Dendritic cell treated with granulocyte-macrophage colony-stimulating factor and Interleukin-4, amounts not matched to agents 40 ng/mL and 50 ng/mL, for 4 days (primary cell): ENCODE results near the gene SOAT1.

Experiments
- H3K27ac Mint-ChIP-seq: one replicate; pipeline ENCODE4 v1.8.0; 2022; ENCODE audit warnings: mild to moderate bottlenecking, mixed read lengths
- H3K27me3 Mint-ChIP-seq: one replicate; pipeline ENCODE4 v1.8.0; 2022; ENCODE audit warnings: mild to moderate bottlenecking, mixed read lengths
- H3K36me3 Mint-ChIP-seq: one replicate; pipeline ENCODE4 v1.8.0; 2022; ENCODE audit warnings: low read depth, mixed read lengths
- H3K4me1 Mint-ChIP-seq: one replicate; pipeline ENCODE4 v1.8.0; 2022; ENCODE audit warnings: low read depth, mixed read lengths
- H3K4me3 Mint-ChIP-seq: one replicate; pipeline ENCODE4 v1.8.0; 2022; ENCODE audit warnings: mild to moderate bottlenecking, moderate library complexity, mixed read lengths
- H3K9me3 Mint-ChIP-seq: one replicate; pipeline ENCODE4 v1.8.0; 2022; ENCODE audit warnings: mixed read lengths
- intact Hi-C: fragments of 100-400 bp; cut with micrococcal nuclease; formaldehyde crosslinking; loops from one replicate; pipeline ENCODE4 v1.15.0; 2022

Gene SOAT1

DNA sequence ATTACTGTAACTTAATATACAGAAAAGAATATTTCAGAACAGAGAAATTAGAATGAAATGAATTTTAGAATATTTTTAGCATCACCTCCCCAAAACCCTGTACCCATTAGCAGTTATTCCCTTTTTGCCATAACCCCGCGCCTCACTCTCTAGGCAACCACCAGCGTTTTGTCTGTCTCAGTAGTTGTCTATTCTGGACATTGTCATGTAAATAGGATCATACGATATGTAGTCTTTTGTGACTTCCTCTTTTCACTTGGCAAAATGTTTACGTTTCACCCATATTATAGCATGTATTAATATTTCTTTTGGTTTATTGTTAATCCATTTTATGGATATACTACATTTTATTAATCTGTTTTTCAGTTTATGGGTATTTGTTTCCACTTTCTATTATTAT, 24.9 kb downstream of the SOAT1 start:
- intact Hi-C loops: no loop called here
- peak overlapping the region; percentile 41 for H3K27ac Mint-ChIP-seq
- H3K36me3 Mint-ChIP-seq: peaks cover 92% of the 10 kb centered on the region
- H3K27me3 Mint-ChIP-seq: no peaks in the 10 kb centered on the region
- H3K4me1 Mint-ChIP-seq: peaks cover 51% of the 10 kb centered on the region
- H3K9me3 Mint-ChIP-seq: no peaks in the 10 kb centered on the region
- H3K4me3 Mint-ChIP-seq: no peak overlapping the region

DNA sequence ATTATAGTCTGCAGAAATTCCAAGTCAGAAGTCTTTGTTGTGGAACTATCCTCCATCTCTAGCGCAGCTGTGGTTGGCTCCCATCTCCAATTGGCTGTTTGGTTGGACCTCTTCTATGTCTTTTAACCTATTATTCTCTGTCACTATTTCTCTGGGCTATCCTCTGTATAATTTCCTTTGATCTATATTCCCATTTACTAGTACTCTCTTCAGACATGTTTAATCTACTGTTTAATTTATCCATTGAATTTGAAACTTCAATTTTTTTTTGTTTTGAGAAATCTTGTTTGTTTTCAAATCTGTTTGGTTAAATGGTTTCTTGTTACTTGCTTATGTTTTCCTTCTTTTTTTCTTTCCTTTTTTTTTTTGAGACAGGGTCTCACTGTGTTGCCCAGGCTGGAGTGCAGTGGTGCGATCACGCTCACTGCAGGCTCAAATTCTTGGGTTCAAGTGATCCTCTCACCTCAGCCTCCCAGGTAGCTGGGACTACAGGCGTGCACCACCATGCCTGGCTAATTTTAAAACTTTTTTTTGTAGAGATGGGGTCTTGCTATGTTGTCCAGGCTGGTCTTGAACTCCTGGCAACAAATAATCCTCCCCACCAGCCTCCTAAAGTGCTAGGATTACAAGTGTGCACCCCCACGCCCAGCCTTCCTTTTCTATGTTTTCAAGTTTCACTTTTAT, 28.1 kb downstream of the SOAT1 start:
- Mint-ChIP-seq H3K4me1 (peaks cover 56% of the 10 kb centered on the region), H3K4me3 (no peak overlapping the region), H3K36me3 (peaks cover 93% of the 10 kb centered on the region), H3K27me3 (no peaks in the 10 kb centered on the region), H3K27ac (peak overlapping the region; percentile 67), H3K9me3 (no peaks in the 10 kb centered on the region)
- intact Hi-C loops: no loop called here

DNA sequence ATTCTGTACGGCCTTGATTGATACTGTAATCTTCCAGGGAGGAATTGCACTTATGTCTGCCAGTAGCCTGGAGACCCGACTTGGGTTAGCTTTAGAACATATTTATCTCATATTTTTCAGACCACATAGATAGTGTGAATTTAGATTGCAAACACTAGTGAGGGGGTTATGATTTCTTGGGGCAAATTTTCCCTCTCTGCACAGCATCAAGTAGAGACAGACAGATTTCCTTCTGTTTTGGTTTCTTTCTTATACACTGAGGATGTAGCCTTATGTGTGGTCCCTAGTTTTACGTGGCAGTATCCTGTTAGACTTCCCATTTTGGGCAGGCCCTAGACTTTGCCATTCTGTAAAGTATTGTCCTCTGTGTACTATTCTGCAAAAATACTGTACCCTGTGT, 29.0 kb downstream of the SOAT1 start:
- H3K9me3 Mint-ChIP-seq: no peaks in the 10 kb centered on the region
- peaks cover 65% of the 10 kb centered on the region for H3K4me1 Mint-ChIP-seq
- intact Hi-C loops: no loop called here

GRCh38 chr1:179323436-179323835, 29.8 kb downstream of the SOAT1 start:
- Mint-ChIP-seq H3K27ac (no peak overlapping the region), H3K36me3 (peaks cover 90% of the 10 kb centered on the region)

More for the DNA sequence above, 29.0 kb downstream of the SOAT1 start:
- peaks cover 93% of the 10 kb centered on the region for H3K36me3 Mint-ChIP-seq
- no peaks in the 10 kb centered on the region for H3K27me3 Mint-ChIP-seq
- H3K27ac Mint-ChIP-seq: peak overlapping the region; percentile 67
- H3K4me3 Mint-ChIP-seq: peak overlapping the region; percentile 4

DNA sequence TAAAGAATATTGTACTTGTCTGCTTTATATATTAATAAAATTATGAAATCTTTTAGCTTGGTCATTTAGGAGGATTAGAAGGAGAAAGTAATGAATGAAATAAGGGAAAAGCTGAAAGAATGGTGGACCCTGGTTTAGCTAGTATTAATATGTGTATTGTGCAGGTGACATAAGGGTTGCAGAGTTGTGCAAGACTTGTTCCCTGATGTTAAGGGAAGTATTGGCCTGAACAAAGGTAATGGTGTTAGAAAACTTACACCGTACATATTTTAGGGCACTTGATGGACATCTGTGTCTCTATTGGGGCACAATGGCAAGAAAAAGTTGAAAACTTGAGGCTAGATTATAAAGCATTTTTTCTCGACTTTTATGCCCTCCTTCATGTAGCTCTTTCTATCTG, 32.2 kb downstream of the SOAT1 start:
- H3K27ac Mint-ChIP-seq: no peak overlapping the region
- H3K36me3 Mint-ChIP-seq: peaks cover 92% of the 10 kb centered on the region

More at GRCh38 chr1:179323436-179323835, 29.8 kb downstream of the SOAT1 start:
- intact Hi-C loops: no loop called here
- Mint-ChIP-seq H3K9me3 (no peaks in the 10 kb centered on the region), H3K4me1 (peaks cover 61% of the 10 kb centered on the region), H3K27me3 (no peaks in the 10 kb centered on the region), H3K4me3 (no peak overlapping the region)

DNA sequence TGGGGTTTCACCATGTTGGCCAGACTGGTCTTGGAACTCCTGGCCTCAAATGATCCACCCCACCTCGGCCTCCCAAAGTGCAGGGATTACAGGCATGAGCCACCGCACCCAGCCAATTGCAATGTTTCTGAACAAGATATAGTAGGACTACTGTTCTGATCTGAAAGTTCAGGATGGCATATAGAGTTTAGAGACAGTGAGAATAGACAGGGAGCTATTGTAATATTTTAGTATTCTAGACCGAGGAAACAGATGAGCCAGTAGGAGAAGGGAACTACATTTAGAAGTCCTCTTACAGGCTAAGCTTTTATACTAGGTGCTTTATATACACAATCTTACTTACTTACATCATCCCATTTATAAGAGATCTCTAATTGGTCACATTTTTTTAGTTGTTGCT, 33.1 kb downstream of the SOAT1 start:
- H3K9me3 Mint-ChIP-seq: no peaks in the 10 kb centered on the region
- peak overlapping the region; percentile 67 for H3K27ac Mint-ChIP-seq
- H3K36me3 Mint-ChIP-seq: peaks cover 92% of the 10 kb centered on the region
- no peak overlapping the region for H3K4me3 Mint-ChIP-seq
- intact Hi-C loops: no loop called here
- no peaks in the 10 kb centered on the region for H3K27me3 Mint-ChIP-seq
- H3K4me1 Mint-ChIP-seq: peaks cover 70% of the 10 kb centered on the region

More for the DNA sequence above, 32.2 kb downstream of the SOAT1 start:
- peaks cover 70% of the 10 kb centered on the region for H3K4me1 Mint-ChIP-seq
- H3K9me3 Mint-ChIP-seq: no peaks in the 10 kb centered on the region
- H3K4me3 Mint-ChIP-seq: no peak overlapping the region
- intact Hi-C loops: no loop called here
- H3K27me3 Mint-ChIP-seq: no peaks in the 10 kb centered on the region

- intact Hi-C loops: no loop called here
- peaks cover 70% of the 10 kb centered on the region for H3K4me1 Mint-ChIP-seq
- H3K9me3 Mint-ChIP-seq: no peaks in the 10 kb centered on the region
- H3K36me3 Mint-ChIP-seq: peaks cover 90% of the 10 kb centered on the region
- no peaks in the 10 kb centered on the region for H3K27me3 Mint-ChIP-seq
- peak overlapping the region; percentile 67 for H3K27ac Mint-ChIP-seq
- H3K4me3 Mint-ChIP-seq: no peak overlapping the region
These were observed 33.6 kb downstream of the SOAT1 start for GRCh38 chr1:179327196-179327595.

DNA sequence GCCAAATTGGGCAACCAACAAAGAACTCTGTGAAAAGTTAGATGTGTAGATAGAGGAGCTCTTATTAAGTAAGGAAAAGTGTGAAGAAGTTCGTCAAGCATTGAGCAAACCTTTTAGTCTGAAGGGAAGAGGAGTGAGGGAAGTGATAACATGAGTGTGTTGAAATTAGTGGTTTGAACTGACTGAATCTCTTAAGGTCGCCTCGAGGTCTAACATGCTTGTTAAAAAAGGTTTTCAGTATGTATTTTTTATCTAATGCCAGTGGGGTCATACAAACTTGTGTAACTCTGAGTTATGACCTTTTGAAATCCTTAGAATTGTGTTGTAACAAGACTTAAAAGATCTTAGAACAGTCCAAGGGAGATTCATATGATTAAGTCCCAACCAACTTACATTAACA, 34.1 kb downstream of the SOAT1 start:
- Mint-ChIP-seq H3K27ac (peak overlapping the region; percentile 67), H3K27me3 (no peaks in the 10 kb centered on the region), H3K4me3 (no peak overlapping the region), H3K36me3 (peaks cover 90% of the 10 kb centered on the region), H3K4me1 (peaks cover 70% of the 10 kb centered on the region), H3K9me3 (no peaks in the 10 kb centered on the region)
- intact Hi-C loops: no loop called here

GRCh38 chr1:179329862-179330261, 36.3 kb downstream of the SOAT1 start:
- peak overlapping the region; percentile 69 for H3K27ac Mint-ChIP-seq
- no peaks in the 10 kb centered on the region for H3K9me3 Mint-ChIP-seq
- H3K27me3 Mint-ChIP-seq: no peaks in the 10 kb centered on the region
- no peak overlapping the region for H3K4me3 Mint-ChIP-seq
- H3K36me3 Mint-ChIP-seq: peaks cover 90% of the 10 kb centered on the region
- peaks cover 78% of the 10 kb centered on the region for H3K4me1 Mint-ChIP-seq
- intact Hi-C loops: no loop called here

GRCh38 chr1:179334440-179334839, 40.8 kb downstream of the SOAT1 start:
- no peak overlapping the region for H3K4me3 Mint-ChIP-seq
- H3K9me3 Mint-ChIP-seq: no peaks in the 10 kb centered on the region
- H3K4me1 Mint-ChIP-seq: peaks cover 69% of the 10 kb centered on the region
- intact Hi-C loops: no loop called here
- peak overlapping the region; percentile 71 for H3K27ac Mint-ChIP-seq
- H3K36me3 Mint-ChIP-seq: peaks cover 93% of the 10 kb centered on the region
- no peaks in the 10 kb centered on the region for H3K27me3 Mint-ChIP-seq

- H3K9me3 Mint-ChIP-seq: no peaks in the 10 kb centered on the region
- H3K4me3 Mint-ChIP-seq: no peak overlapping the region
- H3K36me3 Mint-ChIP-seq: peaks cover 93% of the 10 kb centered on the region
- intact Hi-C loops: no loop called here
- peak overlapping the region; percentile 7 for H3K27ac Mint-ChIP-seq
- H3K27me3 Mint-ChIP-seq: no peaks in the 10 kb centered on the region
- H3K4me1 Mint-ChIP-seq: peaks cover 58% of the 10 kb centered on the region
These were observed 43.7 kb downstream of the SOAT1 start for GRCh38 chr1:179337288-179337687.

GRCh38 chr1:179337942-179338560, 44.5 kb downstream of the SOAT1 start:
- Mint-ChIP-seq H3K4me3 (no peak overlapping the region), H3K27me3 (no peaks in the 10 kb centered on the region), H3K27ac (peak overlapping the region; percentile 7), H3K4me1 (peaks cover 54% of the 10 kb centered on the region), H3K36me3 (peaks cover 93% of the 10 kb centered on the region), H3K9me3 (no peaks in the 10 kb centered on the region)
- intact Hi-C loops: no loop called here

DNA sequence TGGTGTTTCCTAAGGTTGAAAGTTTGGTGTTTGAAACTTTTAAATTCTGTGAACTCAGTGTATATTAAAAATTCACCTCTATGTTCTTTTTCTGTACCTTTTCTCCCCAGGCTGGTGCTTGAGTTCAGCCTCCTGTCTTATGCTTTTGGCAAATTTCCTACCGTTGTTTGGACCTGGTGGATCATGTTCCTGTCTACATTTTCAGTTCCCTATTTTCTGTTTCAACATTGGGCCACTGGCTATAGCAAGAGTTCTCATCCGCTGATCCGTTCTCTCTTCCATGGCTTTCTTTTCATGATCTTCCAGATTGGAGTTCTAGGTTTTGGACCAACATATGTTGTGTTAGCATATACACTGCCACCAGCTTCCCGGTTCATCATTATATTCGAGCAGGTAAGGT, 47.3 kb downstream of the SOAT1 start:
- peaks cover 93% of the 10 kb centered on the region for H3K36me3 Mint-ChIP-seq
- H3K4me3 Mint-ChIP-seq: no peak overlapping the region
- H3K27ac Mint-ChIP-seq: peak overlapping the region; percentile 47
- no peaks in the 10 kb centered on the region for H3K9me3 Mint-ChIP-seq
- intact Hi-C loops: loop anchor here (10.0 kb wide), 1 partner anchor 226 kb away; no protein-coding TSS in a partner anchor
- no peaks in the 10 kb centered on the region for H3K27me3 Mint-ChIP-seq
- peaks cover 32% of the 10 kb centered on the region for H3K4me1 Mint-ChIP-seq

DNA sequence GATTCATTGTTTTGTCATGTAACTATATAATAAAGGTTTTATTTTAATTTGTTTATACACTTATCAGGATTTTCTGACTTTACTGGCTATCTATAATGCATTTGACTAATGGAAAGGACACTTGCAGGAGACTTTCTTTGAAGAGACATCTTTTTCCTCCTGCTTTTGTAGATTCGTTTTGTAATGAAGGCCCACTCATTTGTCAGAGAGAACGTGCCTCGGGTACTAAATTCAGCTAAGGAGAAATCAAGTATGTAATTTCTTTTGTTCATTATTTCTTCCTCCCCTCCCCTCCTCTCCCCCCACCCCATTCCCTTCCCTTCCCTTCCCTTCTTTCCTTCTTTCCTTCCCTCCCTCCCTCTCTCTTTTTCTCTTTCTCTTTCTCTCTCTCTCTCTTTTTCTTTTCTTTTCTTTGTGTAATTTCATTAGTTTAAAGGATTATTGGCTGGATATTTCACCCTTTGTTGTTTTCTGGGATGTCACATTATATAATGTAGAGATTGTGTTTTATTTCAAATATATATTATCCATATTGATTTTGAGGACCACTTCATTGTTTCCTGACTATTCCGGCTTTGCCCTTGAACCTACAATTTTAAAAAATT, 48.4 kb downstream of the SOAT1 start:
- Mint-ChIP-seq H3K9me3 (no peaks in the 10 kb centered on the region), H3K27ac (no peak overlapping the region), H3K4me1 (peaks cover 28% of the 10 kb centered on the region), H3K4me3 (no peak overlapping the region), H3K27me3 (no peaks in the 10 kb centered on the region), H3K36me3 (peaks cover 93% of the 10 kb centered on the region)
- intact Hi-C loops: loop anchor here (10.0 kb wide), 1 partner anchor 227 kb away; no protein-coding TSS in a partner anchor
